ENCODE data around the gene TK1. TPM values are rescaled to one million over a fixed set of nuclear protein-coding genes. Genes with fewer than 3 reads are reported as not detected.

Gene TK1
- total RNA-seq, 1 experiment from 2014 or later: 72.5 TPM

- Mint-ChIP-seq H3K4me3 (peak within 1 kb of the TSS; percentile 44), H3K9me3 (no peaks in the 10 kb centered on the region), H3K27me3 (ENCODE audit: low read depth) (peaks cover 17% of the 10 kb centered on the region), H3K27ac (no peak within 1 kb of the TSS; the same call in 1 of the 2 replicates), H3K4me1 (peaks cover 34% of the 10 kb centered on the region), H3K36me3 (no peaks in the 10 kb centered on the region)
- POLR2A ChIA-PET: no interaction called here
- TF ChIP-seq ETV6 (CRISPR knock-in tag; IDR thresholded peaks at IDR 0.05) (no peak), USF2 (CRISPR knock-in tag; IDR thresholded peaks at IDR 0.05) (peak; percentile 62)
- ATAC-seq (no peak), DNase-seq (ENCODE audit: low spot score) (no peak)
- CTCF ChIA-PET: interaction anchor here (1.1 to 4.6 kb wide), 5 partner anchors 9 to 120 kb away, joined by 4 to 65 read pairs (median 5); no protein-coding TSS in a partner anchor
These were observed 56.3 kb downstream of the TK1 start, which contains the start of gene TMC8 for GRCh38 chr17:78130437-78131101. Gene TMC8 (plus strand): TSS chr17:78130771. CDS start chr17:78131589, 818 bp downstream.

- H3K4me1 Mint-ChIP-seq: peaks cover 34% of the 10 kb centered on the region
- no peak overlapping the region for H3K27ac Mint-ChIP-seq
- ChIA-PET CTCF (interaction anchor here (1.1 to 4.6 kb wide), 6 partner anchors 10 to 120 kb away, joined by 4 to 65 read pairs (median 6); no protein-coding TSS in a partner anchor), POLR2A (no interaction called here)
- peaks cover 17% of the 10 kb centered on the region for H3K27me3 Mint-ChIP-seq (ENCODE audit: low read depth)
- DNase-seq (ENCODE audit: low spot score) (no peak), ATAC-seq (no peak)
- H3K4me3 Mint-ChIP-seq: no peak overlapping the region
- H3K9me3 Mint-ChIP-seq: no peaks in the 10 kb centered on the region
- no peaks in the 10 kb centered on the region for H3K36me3 Mint-ChIP-seq
- no peak for TF ChIP-seq ZNF396 (CRISPR knock-in tag; IDR thresholded peaks at IDR 0.05; ENCODE audit: borderline replicate concordance)
- no peak for TF ChIP-seq ATF1 (CRISPR knock-in tag; IDR thresholded peaks at IDR 0.05)
- TF ChIP-seq MXD4 (CRISPR knock-in tag; IDR thresholded peaks at IDR 0.05; ENCODE audit: borderline replicate concordance): no peak
- no peak for TF ChIP-seq SMAD4 (CRISPR knock-in tag; IDR thresholded peaks at IDR 0.05)
- TF ChIP-seq ZSCAN18 (CRISPR knock-in tag; IDR thresholded peaks at IDR 0.05): no peak
- TF ChIP-seq CREM (CRISPR knock-in tag; IDR thresholded peaks at IDR 0.05): no peak
- TF ChIP-seq ZNF532 (CRISPR knock-in tag; IDR thresholded peaks at IDR 0.05; ENCODE audit: borderline replicate concordance): no peak
- TF ChIP-seq, protein P1, sequence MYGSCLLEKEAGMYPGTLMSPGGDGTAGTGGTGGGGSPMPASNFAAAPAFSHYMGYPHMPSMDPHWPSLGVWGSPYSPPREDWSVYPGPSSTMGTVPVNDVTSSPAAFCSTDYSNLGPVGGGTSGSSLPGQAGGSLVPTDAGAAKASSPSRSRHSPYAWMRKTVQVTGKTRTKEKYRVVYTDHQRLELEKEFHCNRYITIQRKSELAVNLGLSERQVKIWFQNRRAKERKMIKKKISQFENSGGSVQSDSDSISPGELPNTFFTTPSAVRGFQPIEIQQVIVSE (CRISPR knock-in tag; IDR thresholded peaks at IDR 0.05; ENCODE audit: borderline replicate concordance): no peak
- no peak for TF ChIP-seq ZNF138 (CRISPR knock-in tag; conservative IDR thresholded peaks at IDR 0.05)
- TF ChIP-seq ZBTB43 (CRISPR knock-in tag; IDR thresholded peaks at IDR 0.05): no peak
- TF ChIP-seq GABPB1 (CRISPR knock-in tag; IDR thresholded peaks at IDR 0.05): no peak
- TF ChIP-seq HMGA2 (CRISPR knock-in tag; IDR thresholded peaks at IDR 0.05): no peak
These were observed 56.8 kb downstream of the TK1 start for GRCh38 chr17:78130090-78130436.

Measured in WTC11 (cell line).